GM21447 (cell line): ENCODE measurements around the gene CALR.
A peak's percentile ranks its signal among the peaks of the same experiment; 100 is the strongest.
"Not testable (repeated sequence)": the region's sequence is repeated elsewhere in the genome, so short reads cannot be mapped to it uniquely, and the experiment has no call there.

Source experiments
- ATAC-seq: cut with Tn5 transposase; IDR thresholded peaks from one replicate; pipeline ENCODE4 v1.9.1; 2021; ENCODE audit not compliant: unreplicated experiment

CALR gene

DNA sequence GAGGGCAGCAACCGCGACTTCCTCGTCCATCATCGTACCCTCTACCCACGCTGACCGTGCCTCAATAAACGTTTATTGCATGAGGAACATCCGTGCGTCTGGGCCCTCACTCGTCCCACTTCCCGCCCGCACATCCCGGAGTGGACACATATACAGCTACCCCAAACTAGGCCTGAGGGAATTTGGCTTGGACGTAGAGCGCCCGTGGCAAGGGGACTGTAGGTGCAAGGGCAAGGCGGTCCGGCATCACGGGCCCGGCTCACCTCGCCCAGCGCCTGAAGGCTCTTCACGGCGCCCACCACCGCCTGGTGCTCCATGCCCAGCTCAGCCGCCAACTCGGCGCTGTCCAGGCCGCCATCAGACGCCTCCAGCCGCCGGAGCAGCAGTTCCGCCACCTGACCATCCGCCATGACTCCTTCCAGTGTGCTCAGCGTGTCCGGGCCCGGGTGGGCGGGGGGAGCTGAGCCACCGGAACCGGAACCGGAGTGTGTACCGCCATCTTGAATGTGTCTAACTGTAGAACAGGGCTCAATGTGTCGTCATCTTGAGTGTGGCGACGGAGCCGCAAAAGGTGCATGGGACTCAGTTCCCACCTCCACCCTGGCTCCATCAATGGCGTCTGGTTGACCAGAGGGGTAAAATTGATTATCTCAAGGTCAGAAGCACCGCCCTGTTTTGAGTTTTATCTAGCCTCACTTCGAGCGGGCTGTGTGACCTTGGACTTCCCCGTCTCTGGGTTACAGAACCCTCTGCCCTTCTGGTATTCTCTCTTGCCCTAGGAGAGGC lies 4.9 kb upstream of the CALR start, which contains the start of gene FARSA:
FARSA (minus strand) TSS at position 425 of the 786 bp plus-strand sequence; CDS start at position 410, 15 bp downstream.
- peak; percentile 42 for ATAC-seq

DNA sequence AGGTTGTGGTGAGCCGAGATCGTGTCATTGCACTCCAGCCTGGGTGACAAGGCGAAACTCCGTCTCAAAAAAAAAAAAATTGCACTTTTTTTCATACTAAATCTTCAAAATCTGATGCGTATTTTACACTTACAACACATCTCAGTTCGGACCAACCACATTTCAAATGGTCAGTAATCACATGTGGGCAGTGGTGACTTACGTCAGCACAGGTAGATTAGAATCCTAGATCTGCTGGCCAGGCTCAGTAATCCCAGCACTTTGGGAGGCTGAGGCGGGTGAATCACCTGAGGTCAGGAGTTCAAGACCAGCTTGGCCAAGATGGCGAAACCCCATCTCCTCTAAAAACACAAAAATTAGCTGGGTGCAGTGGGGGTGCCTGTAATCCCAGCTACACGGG lies 3.3 kb upstream of the CALR start:
- no peak for ATAC-seq

- no peak for ATAC-seq
Observed at GRCh38 chr19:12936582-12936981, 1.8 kb upstream of the CALR start.

- ATAC-seq, result no peak
Observed at GRCh38 chr19:12937093-12937926, 1.1 kb upstream of the CALR start.

DNA sequence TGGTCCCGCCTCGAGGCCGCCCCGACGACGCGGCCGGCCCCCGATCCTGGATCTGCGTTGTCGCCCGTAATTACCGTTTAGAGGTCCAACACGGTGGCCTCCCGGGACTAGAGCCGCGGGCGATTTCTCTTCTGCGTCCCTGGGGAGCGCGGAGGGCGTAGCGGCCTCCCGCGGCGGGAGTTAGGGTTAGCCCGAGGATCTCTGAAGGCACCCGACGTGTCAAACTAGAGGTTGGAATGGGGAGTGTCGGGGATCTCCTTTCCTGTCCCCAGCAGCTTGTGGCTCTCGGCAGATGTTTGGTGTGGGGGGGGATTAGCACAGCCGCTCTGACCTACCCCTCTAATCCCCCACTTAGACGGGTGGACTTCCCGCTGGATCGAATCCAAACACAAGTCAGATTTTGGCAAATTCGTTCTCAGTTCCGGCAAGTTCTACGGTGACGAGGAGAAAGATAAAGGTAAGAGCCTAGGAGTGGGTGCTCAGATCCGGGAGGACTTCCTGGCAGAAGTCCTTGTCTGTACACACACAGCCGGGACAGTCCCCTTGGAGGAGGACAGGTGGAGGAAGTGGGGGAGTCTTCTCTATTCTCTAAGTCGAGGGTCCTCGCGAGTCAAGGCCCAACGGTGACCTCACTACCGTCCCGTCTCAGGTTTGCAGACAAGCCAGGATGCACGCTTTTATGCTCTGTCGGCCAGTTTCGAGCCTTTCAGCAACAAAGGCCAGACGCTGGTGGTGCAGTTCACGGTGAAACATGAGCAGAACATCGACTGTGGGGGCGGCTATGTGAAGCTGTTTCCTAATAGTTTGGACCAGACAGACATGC lies 581 bp downstream of the CALR start:
- ATAC-seq, result no peak

DNA sequence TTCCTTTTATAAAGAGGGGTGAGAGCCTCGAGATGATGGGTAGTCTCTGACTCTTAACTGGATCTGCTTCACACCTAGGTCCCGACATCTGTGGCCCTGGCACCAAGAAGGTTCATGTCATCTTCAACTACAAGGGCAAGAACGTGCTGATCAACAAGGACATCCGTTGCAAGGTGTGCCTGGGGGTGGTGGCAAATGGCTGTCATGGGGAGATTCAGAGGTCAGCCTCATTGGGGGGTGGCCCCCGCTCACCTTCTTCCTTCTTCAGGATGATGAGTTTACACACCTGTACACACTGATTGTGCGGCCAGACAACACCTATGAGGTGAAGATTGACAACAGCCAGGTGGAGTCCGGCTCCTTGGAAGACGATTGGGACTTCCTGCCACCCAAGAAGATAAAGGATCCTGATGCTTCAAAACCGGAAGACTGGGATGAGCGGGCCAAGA lies 1.6 kb downstream of the CALR start:
- ATAC-seq, result no peak

- ATAC-seq, result no peak
Observed at GRCh38 chr19:12940897-12941296, 2.5 kb downstream of the CALR start.

GRCh38 chr19:12943437-12944044 lies 5.1 kb downstream of the CALR start:
- ATAC-seq, result no peak

DNA sequence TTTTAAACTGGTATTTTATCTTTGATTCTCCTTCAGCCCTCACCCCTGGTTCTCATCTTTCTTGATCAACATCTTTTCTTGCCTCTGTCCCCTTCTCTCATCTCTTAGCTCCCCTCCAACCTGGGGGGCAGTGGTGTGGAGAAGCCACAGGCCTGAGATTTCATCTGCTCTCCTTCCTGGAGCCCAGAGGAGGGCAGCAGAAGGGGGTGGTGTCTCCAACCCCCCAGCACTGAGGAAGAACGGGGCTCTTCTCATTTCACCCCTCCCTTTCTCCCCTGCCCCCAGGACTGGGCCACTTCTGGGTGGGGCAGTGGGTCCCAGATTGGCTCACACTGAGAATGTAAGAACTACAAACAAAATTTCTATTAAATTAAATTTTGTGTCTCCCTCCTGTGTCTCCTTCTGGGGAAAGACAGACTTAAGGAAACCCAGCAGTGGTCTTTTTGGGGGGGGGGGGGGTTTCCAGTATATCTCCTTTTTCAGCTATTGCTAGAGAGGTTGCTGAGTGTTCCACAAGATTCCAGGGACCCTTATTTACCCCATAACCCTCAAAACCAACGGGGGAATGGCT lies 5.8 kb downstream of the CALR start:
- ATAC-seq, result no peak

DNA sequence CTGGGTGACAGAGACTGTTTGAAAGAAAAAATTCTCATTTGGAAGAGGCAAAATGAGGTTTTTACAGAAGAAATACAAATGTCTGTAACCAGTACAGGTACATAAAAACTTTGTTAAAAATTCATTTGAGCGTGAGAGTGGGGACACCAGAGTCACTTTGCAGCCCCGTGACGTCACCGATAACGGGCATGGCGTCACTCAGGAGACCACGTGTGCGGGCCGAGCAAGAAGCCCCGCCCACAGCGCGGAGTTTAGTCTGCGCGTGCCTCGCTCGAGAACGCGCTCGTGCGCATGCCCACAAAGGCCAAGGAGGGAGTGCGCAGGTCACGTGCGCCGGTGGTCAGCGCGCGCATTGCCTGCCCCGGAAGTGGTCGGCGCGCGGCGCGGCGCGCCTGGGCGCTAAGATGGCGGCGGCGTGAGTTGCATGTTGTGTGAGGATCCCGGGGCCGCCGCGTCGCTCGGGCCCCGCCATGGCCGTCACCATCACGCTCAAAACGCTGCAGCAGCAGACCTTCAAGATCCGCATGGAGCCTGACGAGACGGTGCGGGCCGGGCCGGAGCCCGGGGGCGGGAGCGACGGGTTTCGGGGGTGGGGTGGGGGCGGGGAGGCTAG lies 7.2 kb downstream of the CALR start, which contains the start of gene RAD23A:
RAD23A (plus strand) TSS at position 384 of the 613 bp plus-strand sequence; CDS start at position 471, 87 bp downstream.
- peak; percentile 67 for ATAC-seq

DNA sequence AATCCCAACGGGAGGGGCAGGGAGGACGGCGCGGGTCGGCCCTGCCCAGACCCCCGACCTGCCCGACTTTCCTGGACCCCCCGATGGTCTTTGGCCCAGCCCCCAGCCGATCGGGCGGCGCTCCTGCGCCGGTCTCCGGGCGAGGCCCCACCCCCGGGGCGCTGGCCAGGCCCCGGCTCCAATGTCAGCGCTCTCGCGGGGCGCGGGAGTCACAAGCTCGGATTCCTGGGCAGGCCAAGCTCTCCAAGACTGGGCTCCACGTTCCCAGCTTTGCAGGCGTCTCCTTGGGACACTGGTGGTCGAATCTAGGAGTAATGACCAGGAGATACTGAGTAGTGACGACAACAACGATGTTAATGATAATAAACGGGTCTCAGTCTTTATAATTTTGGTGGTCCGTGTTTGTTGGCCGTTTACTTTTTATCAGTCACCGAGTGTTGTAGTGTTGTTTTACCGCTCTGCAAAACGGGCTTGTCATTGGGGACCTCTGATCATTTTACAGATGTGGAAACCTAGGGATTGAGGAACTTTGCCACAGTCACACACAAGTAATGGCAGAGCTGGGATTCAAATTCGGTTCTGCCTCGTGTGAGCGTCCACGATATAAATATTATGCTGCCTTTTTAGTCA lies 7.8 kb downstream of the CALR start:
- peak; percentile 29 for ATAC-seq

- ATAC-seq, result no peak
Observed at GRCh38 chr19:12946731-12947496, 8.5 kb downstream of the CALR start.

DNA sequence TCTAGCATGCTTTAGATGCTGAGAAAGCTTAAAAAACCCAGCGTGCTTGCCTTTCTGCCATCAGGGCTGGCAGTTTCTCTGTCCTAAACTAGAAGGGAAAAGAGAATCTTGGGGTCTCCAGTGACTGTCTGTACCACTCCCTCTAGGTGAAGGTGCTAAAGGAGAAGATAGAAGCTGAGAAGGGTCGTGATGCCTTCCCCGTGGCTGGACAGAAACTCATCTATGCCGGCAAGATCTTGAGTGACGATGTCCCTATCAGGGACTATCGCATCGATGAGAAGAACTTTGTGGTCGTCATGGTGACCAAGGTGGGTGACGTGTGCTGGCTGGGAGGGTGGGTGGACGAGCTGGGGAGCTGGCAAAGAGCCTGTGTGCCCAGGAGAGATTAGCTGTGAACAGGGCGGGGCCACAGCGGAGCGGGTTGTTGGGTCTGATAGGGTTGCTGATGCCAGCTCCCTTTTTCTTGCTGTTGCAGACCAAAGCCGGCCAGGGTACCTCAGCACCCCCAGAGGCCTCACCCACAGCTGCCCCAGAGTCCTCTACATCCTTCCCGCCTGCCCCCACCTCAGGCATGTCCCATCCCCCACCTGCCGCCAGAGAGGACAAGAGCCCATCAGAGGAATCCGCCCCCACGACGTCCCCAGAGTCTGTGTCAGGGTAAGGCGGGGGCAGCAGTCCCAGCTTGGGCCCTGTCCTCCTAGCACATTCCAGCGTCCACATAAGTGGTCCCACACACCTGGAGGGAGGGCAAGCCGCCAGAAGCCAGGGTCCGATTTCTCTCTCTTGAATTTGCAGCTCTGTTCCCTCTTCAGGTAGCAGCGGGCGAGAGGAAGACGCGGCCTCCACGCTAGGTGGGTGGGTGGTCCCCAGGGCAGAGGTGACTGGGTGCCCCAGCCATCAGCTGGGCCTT lies 9.5 kb downstream of the CALR start:
- ATAC-seq, result no peak

GRCh38 chr19:12948612-12949362 lies 10.4 kb downstream of the CALR start:
- ATAC-seq, result no peak

GRCh38 chr19:12949363-12950283 lies 11.2 kb downstream of the CALR start:
- no peak for ATAC-seq

DNA sequence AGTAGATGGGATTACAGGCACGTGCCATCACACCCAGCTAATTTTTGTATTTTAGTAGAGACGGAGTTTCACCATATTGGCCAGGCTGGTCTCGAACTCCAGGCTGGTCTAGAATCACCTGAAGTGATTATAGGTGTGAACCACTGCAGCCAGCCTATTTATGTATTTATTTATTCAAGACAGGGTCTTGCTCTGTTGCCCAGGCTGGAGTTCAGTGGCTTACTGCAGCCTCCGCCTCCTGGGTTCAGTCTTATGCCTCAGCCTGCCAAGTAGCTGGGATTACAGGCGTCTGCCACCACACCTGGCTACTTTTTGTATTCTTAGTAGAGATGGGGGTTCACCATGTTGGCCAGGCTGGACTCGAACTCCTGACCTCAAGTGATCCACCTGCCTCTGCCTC lies 13.6 kb downstream of the CALR start:
- not testable (repeated sequence) for ATAC-seq
